Forelimb muscle (tissue), 1 donor: Measurements from ENCODE around the gene HOXD11. TPM values are rescaled to one million over a fixed set of nuclear protein-coding genes. Genes with fewer than 3 reads are reported as not detected.

ENCODE experiments used
- DNase-seq: peaks from one replicate; pipeline ENCODE4 v3.0.0-alpha.2; 2013; ENCODE audit warnings: low read depth
- polyA plus RNA-seq: library from polyadenylated mRNA; unstranded; fragments of 120-200 nt; gene quantifications from one replicate; pipeline ENCODE4 v1.2.1, GENCODE V29; 2013; ENCODE audit not compliant: insufficient read length

The HOXD11 gene
- polyA plus RNA-seq, 1 donor: not detected

GRCh38 chr2:176093145-176093897, 13.8 kb upstream of the HOXD11 start:
- no peak for DNase-seq

GRCh38 chr2:176093898-176094249, 13.2 kb upstream of the HOXD11 start:
- DNase-seq: no peak

DNA sequence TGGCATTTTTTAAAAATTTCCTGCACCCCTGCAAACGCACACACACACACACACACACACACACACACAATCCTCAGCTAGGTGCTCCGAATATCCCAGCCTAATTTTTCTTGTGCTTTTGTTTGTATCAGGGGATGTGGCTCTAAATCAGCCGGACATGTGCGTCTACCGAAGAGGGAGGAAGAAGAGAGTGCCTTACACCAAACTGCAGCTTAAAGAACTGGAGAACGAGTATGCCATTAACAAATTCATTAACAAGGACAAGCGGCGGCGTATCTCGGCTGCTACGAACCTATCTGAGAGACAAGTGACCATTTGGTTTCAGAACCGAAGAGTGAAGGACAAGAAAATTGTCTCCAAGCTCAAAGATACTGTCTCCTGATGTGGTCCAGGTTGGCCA, 12.7 kb upstream of the HOXD11 start:
- no peak for DNase-seq

- DNase-seq: no peak
Observed at GRCh38 chr2:176095421-176095820, 11.7 kb upstream of the HOXD11 start.

- no peak for DNase-seq
Observed at GRCh38 chr2:176096243-176096985, 10.7 kb upstream of the HOXD11 start.

DNA sequence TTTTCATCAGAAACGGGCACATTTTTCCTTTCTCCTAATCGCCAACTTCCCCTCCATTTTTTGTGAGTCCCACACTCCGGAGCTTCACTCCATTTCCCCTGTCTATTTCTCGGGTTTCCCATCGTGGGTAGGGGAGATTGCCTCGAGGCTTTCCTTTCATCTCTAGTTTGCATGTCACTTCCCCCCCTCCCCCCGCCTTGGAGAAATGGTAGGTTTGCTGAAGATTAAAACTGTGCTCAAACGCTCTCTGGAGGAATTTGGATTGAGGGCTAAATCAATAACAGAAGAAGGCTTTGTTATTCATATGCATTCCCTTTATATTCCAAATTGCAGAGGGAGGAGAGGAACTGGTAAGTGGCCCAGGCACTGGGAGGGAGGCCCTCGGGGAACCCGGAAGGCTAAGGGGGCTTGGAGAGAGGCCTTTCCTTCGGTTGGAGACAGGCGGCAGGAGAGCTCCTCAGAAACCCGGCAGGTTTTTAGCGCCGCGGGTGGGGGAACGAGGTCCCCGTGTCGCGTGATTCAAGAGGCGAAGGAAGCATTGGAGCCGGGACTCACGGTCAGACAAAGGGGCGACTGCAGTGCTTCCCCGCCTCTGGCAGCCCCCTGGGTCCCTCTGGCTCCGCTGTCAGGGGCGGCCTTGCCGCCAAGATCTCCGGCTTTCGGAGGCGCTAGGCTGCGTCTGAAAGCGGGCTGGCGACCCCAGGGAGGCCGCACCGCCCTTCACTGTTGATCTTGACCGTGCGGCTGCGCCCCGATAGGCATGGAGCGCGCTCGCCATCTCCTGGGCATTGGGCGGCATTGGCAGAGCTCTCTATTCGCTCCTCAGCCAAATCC, 9.9 kb upstream of the HOXD11 start:
- no peak for DNase-seq

- DNase-seq: no peak
Observed at GRCh38 chr2:176097820-176098365, 9.2 kb upstream of the HOXD11 start.

DNA sequence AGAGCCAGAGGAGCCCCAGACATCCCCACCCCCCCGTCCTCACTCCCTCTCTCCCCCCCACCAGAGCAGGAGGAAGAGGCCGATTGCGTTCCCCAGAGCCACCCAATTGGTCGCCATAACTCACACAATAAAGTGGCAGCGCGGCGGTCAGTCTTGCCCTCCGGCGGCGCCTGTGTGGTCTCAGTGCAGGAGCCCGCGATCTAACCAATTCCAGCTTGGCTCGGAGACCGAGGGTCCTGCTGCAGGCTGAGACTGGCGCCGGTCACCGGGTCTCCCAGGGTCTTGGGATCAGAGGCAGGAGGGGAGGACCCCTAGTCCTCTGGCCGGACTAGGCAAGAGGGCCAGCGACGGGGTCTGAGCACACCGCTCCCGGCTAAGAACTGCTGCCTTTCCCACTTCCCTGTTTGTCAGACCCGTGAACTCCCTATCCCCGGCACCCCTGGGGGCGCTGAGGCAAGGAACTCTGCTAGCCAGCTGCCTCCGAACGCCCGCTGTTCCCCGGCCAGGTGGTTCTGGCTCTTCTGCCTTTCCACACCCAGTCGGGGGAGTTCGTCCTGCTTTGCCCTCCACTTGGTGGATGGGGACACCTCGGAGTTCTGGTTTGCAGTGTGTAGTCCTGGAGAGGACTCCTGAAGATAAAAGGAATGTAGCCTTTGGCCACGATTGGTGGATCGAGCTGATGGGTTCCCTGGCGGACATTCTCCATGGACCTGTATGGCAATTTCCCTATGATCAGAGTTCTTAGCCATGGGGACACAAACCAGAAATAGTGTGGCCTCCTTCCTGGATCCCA, 8.5 kb upstream of the HOXD11 start:
- no peak for DNase-seq

DNA sequence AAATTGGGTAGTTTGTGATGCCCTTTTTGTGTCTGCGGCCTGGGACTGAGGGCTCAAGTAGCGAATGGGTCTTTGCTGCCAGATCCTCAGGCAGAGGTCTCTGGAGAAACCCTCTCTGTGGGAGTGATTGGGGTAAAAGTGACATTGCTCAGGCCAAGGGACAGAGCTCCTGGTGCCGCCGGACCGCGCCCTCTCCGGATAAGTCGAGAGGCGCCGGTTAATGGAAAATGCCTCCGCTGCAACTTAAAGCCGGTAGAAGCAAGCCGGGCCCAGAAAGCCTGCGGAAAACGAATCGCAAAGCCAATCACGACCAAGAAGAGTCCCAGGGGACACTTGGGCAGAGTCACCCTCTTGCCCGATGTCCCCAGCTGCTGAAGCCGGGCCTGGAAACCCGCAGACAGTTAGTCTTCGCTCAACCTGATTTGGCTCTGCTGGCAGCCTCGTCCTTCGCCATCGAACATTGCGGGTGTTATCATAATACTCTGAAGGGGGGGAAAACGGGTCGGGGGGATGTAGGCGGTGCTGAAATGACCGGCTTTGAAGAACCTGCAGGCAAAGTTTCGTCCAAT, 7.8 kb upstream of the HOXD11 start:
- DNase-seq: no peak

DNA sequence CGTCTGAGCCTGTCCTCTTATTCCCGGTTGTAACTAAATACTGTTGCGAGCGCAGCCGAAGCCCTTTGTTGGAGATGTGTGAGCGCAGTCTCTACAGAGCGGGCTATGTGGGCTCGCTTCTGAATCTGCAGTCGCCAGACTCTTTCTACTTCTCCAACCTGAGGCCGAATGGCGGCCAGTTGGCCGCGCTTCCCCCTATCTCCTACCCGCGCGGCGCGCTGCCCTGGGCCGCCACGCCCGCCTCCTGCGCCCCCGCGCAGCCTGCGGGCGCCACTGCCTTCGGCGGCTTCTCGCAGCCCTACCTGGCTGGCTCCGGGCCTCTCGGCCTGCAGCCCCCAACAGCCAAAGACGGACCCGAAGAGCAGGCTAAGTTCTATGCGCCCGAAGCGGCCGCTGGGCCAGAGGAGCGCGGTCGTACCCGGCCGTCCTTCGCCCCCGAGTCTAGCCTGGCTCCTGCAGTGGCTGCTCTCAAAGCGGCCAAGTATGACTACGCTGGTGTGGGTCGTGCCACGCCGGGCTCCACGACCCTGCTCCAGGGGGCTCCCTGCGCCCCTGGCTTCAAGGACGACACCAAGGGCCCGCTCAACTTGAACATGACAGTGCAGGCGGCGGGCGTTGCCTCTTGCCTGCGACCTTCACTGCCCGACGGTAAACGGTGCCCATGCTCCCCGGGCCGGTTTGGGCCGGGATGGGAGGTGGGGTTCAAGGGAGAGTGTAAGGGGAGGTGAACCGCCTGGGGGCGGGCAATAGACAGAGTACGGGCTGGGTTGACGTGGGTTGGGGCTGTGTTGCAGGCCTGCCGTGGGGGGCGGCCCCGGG, 7.1 kb upstream of the HOXD11 start, which contains the start of gene HOXD12:
HOXD12 (plus strand) TSS at position 68 of the 819 bp plus-strand sequence; CDS start at position 75, 7 bp downstream.
- DNase-seq: no peak

- DNase-seq: no peak
Observed at GRCh38 chr2:176100547-176101140, 6.4 kb upstream of the HOXD11 start.

DNA sequence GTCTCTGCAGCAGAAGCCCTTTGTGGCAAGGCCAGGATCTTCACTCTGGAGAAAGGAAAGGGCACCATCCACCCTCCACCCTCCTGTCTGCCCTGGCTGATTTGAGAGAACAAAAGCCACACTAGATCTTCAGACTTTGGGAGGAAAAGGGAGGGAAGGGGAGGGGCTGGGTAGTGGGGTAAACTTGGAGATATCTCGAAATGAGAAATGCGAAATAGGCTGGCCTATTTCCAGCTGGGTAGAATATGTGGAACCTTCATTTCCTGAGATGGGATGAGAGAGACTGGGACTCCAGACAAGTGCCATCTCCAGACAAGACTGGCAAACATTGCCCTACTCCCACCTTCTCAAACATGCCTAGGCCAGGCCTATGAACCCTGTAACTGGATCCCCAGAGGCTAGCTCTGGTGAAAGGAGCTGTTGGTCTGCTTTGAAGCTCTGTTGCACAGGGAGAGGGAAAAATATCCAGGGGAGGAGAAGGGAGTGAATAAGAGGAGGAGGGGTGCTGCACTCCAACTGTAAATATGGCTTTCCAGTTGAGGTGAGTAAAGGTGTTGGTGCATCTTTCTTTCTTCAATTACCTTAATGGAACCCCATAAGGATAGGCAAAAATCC, 5.8 kb upstream of the HOXD11 start:
- DNase-seq: no peak

- no peak for DNase-seq
Observed at GRCh38 chr2:176101842-176102241, 5.2 kb upstream of the HOXD11 start.

- DNase-seq: no peak
Observed at GRCh38 chr2:176102309-176102866, 4.7 kb upstream of the HOXD11 start.

- no peak for DNase-seq
Observed at GRCh38 chr2:176103194-176103593, 3.9 kb upstream of the HOXD11 start.

DNA sequence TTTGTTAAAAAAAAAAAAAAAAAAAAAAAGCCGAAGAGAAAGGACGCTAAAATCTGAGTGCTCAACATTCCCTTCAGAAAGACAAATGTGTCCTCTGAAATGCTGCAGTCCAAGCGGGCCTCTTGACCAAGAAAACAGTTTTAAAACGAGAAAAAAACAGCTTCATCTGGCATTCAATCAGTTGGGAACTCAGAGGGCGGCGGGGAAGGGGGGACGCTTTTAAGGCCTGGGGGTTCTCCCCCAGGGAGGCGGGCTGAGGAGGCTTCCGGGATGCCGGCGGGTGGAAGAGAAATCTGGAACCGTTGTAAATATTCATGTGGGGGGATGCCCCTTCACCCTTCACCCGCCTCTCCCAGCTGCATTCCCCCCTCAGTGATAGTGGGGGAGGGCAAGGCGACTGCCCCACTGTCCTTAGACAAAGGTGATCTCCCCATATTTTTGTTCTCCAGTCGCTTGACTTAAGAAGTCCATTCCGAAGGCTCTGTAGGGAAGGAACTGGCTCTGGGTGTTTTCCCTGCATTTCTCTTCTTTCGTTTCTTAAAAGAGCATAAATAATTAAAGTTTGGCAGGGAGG, 3.3 kb upstream of the HOXD11 start:
- no peak for DNase-seq

- DNase-seq: no peak
Observed at GRCh38 chr2:176104316-176105077, 2.6 kb upstream of the HOXD11 start.
